Eye (tissue), 1 donor: ENCODE measurements around the gene HSF2BP.
"Not testable (repeated sequence)": the region's sequence is repeated elsewhere in the genome, so short reads cannot be mapped to it uniquely, and the experiment has no call there.

Source experiments
- DNase-seq: peaks from one replicate; pipeline ENCODE4 v3.0.0-alpha.2; 2015

HSF2BP gene

DNA sequence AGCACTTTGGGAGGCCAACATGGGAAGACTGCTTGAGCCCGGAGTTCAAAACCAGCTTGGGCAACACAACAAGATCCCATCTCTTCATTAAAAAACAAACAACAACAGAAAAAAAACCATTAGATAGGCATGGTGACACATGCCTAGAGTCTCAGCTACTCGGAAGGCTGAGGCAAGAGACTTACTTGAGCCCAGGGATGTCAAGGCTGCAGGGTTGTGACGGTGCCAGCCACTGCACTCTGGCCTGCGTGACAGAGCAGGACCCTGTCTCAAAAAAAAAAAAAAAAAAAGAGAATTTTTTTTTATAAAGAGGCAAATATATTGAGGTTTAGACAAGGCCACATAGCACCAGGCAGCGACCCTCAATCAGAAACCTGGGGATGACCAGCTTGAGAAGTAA lies 62.7 kb downstream of the HSF2BP start:
- no peak for DNase-seq

DNA sequence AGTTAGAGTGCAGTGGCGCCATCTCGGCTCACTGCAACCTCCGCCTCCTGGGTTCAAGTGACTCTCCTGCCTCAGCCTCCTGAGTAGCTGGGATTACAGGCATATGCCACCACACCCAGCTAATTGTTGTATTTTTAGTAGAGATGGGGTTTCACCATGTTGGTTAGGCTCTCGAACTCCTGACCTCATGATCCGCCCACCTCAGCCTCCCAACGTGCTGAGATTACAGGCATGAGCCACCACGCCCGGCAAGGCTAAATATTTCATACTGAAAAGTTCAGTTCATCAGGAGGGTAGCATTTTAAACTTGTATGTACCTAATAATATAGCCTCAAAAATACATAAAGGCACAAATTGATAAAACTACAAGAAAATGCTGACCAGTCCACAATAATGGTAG lies 63.5 kb downstream of the HSF2BP start:
- DNase-seq, result not testable (repeated sequence)

DNA sequence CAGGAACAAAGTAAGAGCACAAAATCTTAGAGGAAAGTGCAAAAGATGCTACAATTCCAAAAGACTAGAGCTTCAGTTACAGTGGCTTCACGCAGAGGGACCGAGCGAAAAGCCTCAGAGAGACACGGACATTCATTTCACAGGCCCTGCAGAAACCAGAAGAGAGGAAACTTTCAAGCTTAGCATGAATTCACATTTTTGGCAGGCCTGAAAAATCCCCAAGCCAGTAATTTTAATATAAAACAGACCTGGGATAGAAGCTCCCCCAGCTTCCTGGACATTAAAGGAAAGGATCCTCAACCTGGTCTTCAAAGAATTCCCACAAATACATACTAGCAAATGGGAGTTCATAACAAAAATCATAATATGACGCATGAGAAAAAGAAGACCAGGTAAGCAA lies 66.2 kb downstream of the HSF2BP start:
- no peak for DNase-seq

DNA sequence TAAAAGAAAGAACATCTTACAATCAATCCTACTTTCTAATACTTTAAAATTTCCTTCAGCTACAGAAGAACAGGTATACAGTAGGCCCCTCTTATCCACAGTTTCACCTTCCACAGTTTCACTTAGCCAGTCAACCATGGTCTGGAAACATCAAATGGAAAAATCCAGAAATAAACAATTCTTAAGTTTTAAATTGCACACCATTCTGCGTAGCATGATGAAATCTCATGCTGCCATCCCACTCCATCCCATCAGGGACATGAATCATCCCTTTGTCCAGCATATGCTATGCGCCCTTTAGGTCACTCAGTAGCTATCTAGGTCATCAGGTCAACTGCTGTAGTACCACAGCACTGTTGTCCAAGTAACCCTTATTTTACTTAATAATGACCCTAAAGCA lies 67.7 kb downstream of the HSF2BP start:
- DNase-seq, result peak; percentile 37

DNA sequence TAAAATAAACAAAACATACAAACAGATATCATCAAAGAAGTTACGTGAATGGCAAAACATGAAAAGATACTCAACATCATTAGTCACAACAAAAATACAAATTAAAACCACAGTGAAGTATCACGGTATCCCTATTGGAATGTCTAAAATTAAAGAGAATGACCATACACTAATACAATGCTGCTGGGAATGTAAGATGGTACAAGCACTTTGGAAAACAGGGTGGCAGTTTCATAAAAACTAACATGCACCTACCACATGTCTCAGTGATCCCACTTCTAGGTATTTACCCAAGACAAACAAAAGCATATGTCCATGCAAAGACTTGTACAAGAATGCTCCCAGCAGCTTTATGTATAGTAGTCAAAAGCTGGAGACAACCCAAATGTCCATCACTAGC lies 69.1 kb downstream of the HSF2BP start:
- no peak for DNase-seq

DNA sequence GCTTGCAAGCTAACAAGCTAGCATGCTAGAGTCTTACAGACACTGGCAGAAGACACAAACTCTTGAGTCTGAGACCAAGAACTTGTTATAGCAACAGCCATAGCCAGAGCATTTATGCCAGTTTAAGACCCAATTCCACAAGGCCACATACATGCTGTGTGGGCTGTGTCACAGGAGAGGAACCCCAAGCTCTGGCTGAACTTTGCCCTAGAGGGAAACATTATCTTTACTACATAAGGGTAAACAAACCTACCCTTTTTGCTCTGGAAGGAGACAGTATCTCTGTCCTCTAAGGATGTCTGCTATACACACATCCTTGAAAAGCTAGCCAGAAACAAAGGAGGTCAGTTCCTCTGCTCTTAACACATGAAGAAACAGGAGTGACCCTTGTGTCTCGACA lies 70.3 kb downstream of the HSF2BP start:
- DNase-seq, result no peak

DNA sequence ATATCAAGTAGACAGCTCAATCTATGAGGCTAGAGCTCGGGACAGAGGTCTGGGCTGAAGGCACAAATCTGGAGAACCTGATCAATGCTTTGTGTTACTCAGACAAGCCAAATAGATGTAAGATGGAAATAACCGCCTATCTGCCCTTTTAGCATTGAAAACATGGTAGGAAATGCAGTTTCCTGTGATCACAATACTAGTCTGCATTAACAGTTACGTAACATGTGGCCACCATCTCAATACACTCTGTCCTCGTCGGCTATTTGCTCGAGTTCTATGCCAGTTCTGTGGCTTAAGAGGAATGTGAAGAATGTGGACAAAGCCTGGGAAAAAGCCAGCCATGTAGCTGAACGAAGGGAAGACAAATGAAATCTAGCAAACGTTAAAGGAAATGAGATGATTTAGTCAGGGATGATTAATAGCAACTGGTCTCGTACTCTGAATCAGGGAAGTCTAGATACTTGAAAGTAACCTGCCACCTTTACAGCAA lies 73.3 kb downstream of the HSF2BP start:
- DNase-seq, result peak; percentile 89

DNA sequence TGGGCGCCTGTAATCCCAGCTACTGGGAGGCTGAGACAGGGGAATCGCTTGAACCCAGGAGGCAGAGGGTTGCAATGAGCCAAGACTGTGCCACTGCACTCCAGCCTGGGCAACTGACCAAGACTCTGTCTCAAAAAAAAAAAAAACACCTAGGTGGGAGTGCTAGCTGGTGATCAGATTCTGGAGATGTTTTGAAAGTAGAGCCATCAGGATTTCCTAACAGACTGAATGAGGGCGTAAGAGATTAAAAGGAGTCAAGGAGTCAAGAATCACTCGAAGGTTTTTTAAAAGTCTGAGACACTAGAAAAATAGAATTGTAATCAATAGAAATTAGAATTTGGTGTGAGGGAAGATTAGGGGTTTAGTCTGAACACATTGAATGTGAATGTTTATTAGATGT lies 73.8 kb downstream of the HSF2BP start:
- DNase-seq, result no peak

DNA sequence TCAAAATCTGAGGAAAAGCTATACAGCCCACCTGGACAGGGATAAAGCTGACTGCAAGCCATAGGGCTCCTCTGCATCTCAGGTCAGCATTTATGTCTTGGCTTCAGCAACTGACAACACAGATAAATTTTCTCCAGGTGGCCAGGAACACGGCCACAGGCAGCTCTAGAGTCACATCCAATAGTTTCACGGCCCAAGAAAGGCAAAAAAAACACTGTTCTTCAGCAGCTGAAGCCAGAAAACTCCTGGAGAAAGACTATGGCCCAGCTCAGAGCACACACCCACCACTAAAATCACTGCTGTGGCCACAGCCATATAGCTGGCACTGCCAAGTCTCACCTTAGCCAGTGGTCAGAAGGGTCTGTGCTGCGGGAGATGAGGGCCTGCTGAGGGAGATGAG lies 77.8 kb downstream of the HSF2BP start:
- DNase-seq, result no peak

DNA sequence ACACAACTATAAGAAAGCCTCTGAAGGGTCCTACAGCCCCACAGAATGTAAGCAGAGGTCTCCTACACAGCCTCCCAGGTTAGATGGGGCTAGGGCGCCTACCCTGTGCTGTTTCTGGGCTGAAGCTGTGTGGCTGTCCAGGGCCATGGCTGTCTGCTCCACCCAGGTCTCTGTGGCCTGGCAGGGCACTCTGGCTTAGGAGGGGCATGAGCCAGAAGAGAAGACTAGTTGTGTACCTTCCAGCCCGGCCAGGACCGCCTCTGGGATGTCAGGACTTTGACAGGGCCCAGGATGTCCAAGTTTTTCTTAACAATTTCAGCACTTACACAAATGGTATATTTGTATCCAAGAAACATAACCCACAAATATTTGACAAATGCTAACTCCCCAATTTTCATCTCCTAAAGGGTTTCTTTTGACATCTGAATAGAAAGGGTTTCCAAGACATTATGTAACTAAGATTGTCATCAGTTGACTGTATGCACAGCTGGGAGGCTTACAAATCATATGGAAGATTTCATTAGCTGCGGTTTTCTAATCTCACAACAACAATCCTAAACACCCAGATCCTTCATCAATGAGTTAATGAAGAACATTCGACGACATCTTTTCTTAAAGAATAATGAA lies 80.5 kb downstream of the HSF2BP start:
- DNase-seq, result no peak

DNA sequence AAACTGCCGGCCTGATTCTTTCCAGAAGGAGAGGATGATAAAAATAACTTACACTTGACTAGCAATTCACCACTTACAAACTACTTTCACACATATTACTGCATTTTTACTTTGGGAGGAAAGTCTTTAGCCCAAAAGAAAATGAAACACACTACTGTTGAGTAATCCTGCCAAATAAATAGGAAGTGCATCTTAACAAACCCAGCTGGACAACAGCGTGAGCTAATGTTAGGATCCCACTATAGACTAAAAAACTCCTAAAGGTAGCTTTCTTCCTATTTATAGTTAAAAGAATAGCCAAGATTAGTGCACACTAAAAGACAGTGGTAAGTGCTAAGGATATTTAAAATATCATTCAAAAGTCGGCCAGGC lies 83.8 kb downstream of the HSF2BP start:
- DNase-seq, result no peak

DNA sequence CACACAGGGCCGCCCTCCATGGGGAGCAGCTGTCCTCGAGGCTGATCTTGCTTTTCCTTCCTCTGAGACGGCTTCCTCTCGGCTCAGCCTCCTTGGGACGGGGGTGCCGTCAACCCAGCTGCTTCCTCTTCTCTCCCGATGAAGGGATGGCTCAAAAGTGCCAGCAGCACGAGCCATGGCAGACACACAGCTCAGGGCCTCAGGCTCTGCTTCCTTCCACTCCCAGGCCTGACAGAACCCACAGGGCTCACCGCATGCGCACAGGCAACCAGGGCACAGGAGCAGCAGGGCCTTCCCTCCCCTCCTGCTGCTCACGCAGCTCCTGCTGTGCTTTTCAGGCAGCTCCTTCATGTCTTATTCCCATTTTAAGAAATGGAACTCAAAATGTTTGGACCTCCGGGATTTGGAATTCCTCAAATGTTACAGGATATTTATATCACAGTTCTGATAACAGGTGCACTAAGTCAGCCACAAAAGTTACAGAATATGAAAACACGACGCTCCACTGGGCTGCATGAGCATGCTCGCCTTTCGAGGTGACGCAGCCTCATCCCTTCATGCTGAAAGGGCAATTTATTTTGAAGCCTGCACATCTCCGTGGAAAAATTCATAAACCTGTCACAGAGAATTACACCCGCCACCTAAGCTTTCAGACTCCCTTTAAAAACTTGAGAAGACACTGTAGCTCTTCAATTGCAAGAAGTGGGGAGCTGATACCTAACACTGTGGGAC lies 84.4 kb downstream of the HSF2BP start:
- peak; percentile 66 for DNase-seq

DNA sequence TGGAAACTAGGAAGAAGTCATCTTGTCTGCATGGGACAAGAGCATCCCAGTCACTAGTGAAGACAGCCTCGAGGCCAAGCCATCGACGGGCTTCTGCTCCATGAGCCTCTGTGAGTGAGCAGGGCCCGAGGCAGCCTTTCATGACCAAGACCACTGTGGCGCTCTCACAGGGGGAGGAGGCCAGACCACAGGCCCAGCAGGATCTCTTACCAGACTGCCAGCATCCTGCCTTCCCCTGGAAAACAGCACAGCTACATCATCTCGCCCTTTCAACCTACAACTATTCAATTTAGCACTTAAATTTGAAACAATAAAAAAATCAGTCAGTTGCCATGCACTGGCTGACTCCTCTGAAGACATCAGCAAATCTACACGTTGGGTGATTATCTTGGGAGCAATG lies 85.4 kb downstream of the HSF2BP start:
- no peak for DNase-seq

DNA sequence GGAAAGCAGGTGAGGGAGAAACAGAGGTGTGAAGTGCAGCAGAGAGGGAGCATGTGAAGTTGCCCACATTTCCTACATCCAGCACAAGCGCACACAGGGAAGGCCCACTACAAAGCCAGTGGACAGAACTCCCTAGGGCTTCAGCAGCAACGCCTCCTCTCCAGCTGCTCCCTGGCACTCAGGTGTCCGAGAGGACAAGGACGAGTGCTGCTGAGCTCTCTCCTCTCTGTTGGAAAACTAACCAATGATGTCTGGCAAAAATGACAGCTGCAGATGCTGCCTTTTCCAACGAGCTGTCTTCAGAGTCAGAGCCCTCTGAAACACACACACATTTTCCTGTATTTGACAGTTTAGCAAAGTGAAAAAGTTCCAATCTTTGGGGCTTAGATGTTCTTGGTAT lies 86.8 kb downstream of the HSF2BP start:
- peak; percentile 66 for DNase-seq

DNA sequence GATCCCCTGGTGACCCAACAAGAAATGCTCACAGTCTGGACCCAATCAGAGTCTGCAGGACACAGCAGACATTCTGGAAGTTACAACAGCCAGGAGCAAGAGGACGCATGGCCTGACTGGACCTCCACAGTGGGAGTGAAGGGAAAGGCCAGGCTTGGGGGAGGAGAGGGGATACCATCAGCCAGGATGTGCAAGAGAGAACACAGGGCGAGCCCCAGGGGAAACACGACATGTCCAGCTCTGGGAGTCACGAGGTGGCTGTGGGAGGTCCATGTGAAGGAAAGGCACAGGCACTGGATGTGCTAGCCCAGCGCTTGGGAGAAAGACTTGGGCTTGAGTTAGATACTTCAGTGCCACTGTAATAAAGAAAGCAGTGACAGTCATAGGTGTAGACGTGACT lies 87.3 kb downstream of the HSF2BP start:
- DNase-seq, result no peak

DNA sequence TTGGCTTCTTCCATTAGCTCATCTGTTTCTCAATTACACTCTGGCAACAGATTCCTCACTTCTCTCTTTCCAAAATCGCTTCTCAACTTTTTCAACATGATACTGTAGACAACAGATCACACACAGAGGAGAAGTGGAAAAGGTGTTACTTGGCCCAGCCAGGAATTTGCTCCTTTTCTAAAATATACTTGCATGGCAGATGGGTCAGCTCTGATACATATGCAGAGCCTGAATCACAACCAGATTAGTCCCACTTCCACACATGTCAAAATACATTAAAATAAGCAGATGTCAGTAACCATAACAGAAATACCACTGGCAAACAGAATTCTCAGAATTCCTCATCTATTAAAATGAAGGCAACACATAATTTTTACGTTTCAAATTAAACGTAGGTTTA lies 89.1 kb downstream of the HSF2BP start:
- DNase-seq, result not testable (repeated sequence)

DNA sequence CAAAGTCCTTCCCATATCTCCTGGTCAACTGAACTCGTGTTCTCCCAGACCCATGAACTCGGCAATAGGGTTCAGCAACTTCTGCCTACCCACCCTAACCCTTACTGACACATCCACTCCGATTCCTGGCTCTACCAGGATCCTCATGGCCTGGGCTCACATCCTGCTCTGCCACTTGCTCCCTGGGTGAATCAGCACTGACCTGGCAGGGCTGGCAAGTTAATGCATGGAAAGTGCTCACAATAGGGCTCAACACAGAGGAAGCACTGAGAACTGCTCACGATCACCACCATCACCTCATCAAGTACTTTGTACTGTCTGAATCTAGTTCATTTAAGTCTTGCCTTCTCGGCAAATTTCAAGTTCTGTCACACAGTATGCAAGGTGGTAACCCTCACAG lies 96.8 kb downstream of the HSF2BP start:
- DNase-seq, result not testable (repeated sequence)

DNA sequence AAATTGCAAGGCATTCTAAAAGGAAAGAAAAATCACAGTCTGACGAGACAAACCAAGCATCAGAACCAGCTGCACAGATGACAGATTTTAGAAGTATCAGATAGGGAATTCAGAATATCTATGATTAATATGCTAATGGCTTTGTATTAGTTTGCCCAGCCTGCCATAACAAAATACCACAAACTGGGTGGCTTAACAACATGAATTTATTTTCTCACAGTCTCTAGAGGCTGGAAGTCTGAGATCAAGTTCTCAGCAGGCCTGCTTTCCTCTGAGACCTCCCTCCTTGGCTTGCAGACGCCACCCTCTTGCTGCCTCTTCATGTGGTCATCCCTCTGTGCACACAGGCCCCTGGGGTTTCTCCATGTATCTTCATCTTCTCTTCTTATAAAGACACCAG lies 118.7 kb downstream of the HSF2BP start:
- not testable (repeated sequence) for DNase-seq

DNA sequence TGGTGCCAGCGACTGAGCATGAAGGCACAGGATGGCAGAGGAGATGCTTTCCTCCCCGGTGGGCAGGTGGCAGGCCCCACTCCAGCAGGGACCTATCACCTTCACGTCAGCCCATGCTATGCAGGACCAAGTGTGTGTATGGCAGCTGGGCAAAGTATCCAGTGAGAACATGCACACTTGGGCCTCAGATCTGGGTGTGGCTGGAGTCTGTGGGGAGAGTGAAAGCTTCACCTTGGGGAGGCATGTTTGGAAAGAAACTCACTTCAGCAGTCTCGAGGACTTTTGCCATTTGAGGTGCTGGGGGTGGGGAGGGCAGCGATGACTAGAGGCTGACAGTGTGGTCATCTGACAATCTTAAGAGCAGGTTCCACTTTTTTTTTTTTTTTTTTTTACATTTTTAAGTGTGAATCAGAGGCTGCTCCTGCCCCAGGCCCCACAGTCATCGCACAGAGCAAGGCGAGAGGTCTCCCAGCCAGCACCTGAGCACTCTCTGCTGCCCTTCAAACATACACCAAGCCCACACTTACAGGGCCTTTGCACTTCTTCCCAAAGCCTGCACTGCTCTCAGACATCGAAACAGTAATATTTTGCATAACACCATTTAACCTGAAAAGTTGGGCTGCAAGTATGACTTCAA lies 136.7 kb downstream of the HSF2BP start:
- DNase-seq, result not testable (repeated sequence)

DNA sequence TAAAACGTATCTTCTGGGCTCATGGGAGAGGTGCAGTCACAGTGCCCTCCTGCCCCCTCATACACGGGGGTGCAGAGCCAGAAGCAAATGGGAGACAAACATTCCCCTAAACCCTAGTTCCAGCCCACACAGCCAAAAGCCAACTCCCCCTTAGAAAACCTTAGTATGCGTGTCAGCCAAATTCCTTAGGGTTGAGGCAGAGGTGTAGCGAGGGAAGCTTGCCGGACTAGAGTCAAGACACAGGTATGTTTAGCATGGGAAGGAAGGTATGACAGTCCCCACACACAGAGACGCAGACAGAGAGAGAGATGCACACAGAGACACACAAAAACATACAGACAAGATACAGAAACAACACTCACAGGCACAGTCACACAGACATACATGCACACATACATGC lies 141.6 kb downstream of the HSF2BP start:
- not testable (repeated sequence) for DNase-seq

DNA sequence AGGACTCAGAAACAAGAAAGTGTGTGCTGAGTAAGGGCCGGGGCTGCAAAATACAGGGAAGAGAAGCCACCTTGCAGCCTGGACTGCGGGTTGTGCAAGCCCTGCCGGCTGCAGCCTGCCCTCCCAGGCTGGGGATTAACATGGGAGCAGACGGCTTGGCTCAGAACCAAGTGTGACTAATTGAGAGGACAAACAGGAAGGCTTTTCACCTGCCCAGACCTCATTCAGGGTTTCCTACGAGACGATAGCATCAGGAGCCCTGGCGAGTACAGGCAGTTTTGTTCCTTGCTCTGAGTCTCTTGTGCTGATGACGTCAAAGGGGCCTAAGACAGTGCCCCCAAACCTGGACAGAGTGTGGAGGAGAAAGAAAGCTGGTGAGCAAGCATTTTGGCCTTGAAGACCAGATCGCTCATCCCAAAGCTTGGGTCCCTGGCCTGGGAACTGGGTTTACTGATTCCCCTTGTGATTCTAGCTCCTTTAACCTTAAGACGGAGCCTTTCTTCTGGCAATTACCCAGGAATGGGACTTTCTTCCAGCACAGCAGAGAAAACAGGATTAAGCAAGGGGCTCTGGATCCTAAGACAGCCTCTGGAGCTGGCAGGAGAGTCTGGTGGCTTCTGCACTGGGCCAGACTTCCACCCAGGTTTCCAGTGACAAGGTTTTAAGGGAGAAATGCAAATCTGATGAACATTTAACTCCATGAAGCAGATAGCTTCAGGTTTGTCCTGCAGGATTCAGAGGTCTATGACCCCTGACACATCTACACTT lies 142.2 kb downstream of the HSF2BP start:
- DNase-seq, result not testable (repeated sequence)

DNA sequence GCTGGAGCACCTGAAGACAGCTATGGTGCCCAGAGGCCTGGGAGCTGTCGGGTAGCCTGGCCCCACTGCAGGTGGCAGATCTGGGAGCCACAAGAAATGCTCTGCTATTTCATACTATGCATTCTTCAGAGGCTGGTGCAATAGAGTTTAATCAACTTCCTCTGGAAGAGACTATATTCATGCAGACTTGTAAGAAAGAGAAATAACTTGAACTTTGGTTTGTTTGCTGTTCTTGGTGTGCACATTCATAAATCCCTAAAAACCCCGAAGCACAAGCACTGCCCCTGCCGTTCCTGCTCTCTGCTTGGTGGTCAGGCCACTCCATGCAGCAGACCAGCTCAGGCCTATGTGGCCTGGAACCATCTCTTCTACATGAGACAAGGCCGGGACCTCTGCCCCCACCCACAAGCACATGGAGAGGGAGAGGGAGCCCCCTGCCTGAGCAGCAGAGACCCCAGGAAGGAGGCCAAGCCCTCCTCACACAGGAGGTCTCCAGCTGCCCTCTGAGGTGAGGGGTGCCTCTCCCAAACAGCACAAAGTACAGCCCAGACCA lies 142.9 kb downstream of the HSF2BP start:
- DNase-seq, result not testable (repeated sequence)

DNA sequence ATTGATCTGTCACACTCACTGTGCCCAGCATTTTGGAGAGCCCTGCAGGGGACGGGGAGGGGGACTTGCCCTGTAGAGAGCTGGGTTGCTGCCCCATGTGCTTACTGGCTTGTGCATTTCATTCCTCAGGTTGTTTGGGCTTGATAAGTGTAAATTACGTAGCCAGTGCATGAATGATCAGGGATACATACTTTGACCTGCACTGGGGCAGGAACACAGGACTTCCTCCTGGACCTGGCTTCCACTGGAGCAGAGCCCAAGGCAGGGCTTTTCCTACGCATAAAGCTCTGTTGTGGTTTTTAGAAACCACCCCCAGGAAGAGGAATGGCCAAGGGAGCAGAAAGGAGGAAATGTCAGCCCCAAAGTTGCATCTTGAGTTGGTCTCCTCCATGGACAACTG lies 144.5 kb downstream of the HSF2BP start:
- DNase-seq, result not testable (repeated sequence)
